ENCODE results near the gene PARD3. TPM values are rescaled to one million over a fixed set of nuclear protein-coding genes. Genes with fewer than 3 reads are reported as not detected.

PARD3 gene
- total and polyA plus RNA-seq, 2 experiments from 2014 or later = 6.3 to 21.2 TPM

DNA sequence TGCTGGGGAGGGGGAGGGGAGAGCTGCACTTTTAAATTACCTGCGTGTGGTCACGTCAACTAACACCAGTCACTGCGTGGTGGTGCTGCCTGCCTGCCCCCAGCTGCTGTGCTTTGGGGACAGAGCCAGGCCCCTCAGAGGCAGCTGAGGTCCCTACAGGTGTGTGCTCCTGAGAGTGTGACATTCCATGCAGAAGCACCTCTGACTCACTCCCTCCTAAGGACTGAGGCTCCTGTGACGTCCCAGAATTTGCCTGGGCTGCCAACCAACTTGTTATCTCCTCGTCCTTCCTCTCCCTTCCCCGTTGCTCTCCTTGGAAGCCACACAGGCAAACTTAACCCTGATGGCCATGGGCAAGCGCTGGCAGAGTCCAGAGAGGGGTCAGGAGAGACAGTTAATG is 563.0 kb downstream of the PARD3 start:
- Histone ChIP-seq H3K27ac (no peak overlapping the region), H3K4me3 (no peak overlapping the region), H3K79me2 (ENCODE audit: insufficient read depth) (no peaks in the 10 kb centered on the region), H2AFZ (no peak overlapping the region), H3K4me2 (ENCODE audit: unreplicated experiment) (no peak overlapping the region), H3K27me3 (replicated peaks; ENCODE audit: insufficient read depth) (no peaks in the 10 kb centered on the region), H3K9me3 (ENCODE audit: low read depth) (no peaks in the 10 kb centered on the region), H3K36me3 (ENCODE audit: low read depth) (no peaks in the 10 kb centered on the region), H3K9ac (no peak overlapping the region), H3K4me1 (ENCODE audit: insufficient read depth) (no peaks in the 10 kb centered on the region), H3K9me2 (ENCODE audit: insufficient read depth) (no peaks in the 10 kb centered on the region), H3F3A (ENCODE audit: insufficient read depth) (no peaks in the 10 kb centered on the region), H4K20me1 (ENCODE audit: insufficient read depth) (no peaks in the 10 kb centered on the region)
- no peak for DNase-seq
- in situ Hi-C loops (cut with MboI) = no loop called here
- TF ChIP-seq EZH2phosphoT487 (IDR thresholded peaks at IDR 0.05; ENCODE audit: insufficient read depth, low read depth) = no peak
- no peak for TF ChIP-seq EZH2 (IDR thresholded peaks at IDR 0.05; ENCODE audit: insufficient read depth, poor library complexity, severe bottlenecking)
- WGBS, 2 experiments (ENCODE audit: low coverage in 1 of 2, low lambda C conversion rate in 2 of 2, missing lambda C conversion rate in 2 of 2) = 69 to 80% methylated on average over 7 of the region's 7 CpGs

DNA sequence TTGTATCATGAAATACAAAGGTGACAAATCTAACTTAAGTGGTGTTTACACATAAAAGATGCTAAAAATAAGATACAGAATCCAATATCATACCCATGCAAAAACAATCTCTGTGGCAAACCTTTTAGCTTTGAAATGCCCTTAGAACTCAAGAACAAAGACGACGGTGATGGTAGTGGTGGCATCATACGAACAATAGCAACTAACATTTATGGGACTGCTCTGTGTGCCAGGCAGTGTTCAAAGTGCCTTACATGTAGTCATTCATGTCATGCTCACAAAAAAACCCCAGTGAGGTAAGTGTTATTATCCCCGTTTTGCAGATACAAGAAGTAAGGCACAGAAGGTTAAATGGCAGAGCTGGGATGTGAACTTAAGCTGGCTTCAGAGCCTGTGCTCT is 563.9 kb downstream of the PARD3 start:
- DNase-seq = no peak
- in situ Hi-C loops (cut with MboI) = no loop called here
- no peak overlapping the region for H3K27ac ChIP-seq
- H3K79me2 ChIP-seq (ENCODE audit: insufficient read depth) = no peaks in the 10 kb centered on the region
- no peak overlapping the region for H2AFZ ChIP-seq
- no peak overlapping the region for H3K4me2 ChIP-seq (ENCODE audit: unreplicated experiment)
- 97 to 100% methylated on average over 4 of the region's 4 CpGs for WGBS, 2 experiments (ENCODE audit: low coverage in 1 of 2, low lambda C conversion rate in 2 of 2, missing lambda C conversion rate in 2 of 2)
- H3K36me3 ChIP-seq (ENCODE audit: low read depth) = no peaks in the 10 kb centered on the region
- TF ChIP-seq EZH2phosphoT487 (IDR thresholded peaks at IDR 0.05; ENCODE audit: insufficient read depth, low read depth) (no peak), EZH2 (IDR thresholded peaks at IDR 0.05; ENCODE audit: insufficient read depth, poor library complexity, severe bottlenecking) (no peak)
- H3K27me3 ChIP-seq (replicated peaks; ENCODE audit: insufficient read depth) = no peaks in the 10 kb centered on the region
- no peaks in the 10 kb centered on the region for H3K4me1 ChIP-seq (ENCODE audit: insufficient read depth)
- no peaks in the 10 kb centered on the region for H3F3A ChIP-seq (ENCODE audit: insufficient read depth)
- no peaks in the 10 kb centered on the region for H4K20me1 ChIP-seq (ENCODE audit: insufficient read depth)
- H3K9ac ChIP-seq = no peak overlapping the region
- H3K9me3 ChIP-seq (ENCODE audit: low read depth) = no peaks in the 10 kb centered on the region
- H3K9me2 ChIP-seq (ENCODE audit: insufficient read depth) = no peaks in the 10 kb centered on the region
- H3K4me3 ChIP-seq = no peak overlapping the region

DNA sequence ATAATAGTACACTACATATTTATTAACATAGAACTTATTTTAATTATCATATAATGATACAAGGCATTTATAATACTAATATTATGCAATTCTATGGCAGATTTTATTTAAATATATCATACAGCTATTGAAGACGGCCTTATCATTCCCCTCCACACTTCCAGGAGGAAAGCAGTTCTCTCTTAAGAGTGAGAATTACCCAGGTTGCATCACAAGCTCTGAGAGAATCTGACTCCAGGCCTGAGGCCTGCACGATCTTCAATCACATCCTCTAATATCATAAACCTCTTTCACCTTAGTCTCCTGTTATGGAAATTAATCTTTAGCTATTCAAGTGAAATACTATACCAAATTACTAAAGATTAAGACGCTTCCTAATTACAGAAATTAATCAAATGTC is 564.4 kb downstream of the PARD3 start:
- Histone ChIP-seq H3K36me3 (ENCODE audit: low read depth) (no peaks in the 10 kb centered on the region), H3K27me3 (replicated peaks; ENCODE audit: insufficient read depth) (no peaks in the 10 kb centered on the region), H3K9me3 (ENCODE audit: low read depth) (no peaks in the 10 kb centered on the region), H3K27ac (no peak overlapping the region), H3K9me2 (ENCODE audit: insufficient read depth) (no peaks in the 10 kb centered on the region), H3K4me3 (no peak overlapping the region), H2AFZ (no peak overlapping the region), H3K9ac (no peak overlapping the region), H4K20me1 (ENCODE audit: insufficient read depth) (no peaks in the 10 kb centered on the region), H3F3A (ENCODE audit: insufficient read depth) (no peaks in the 10 kb centered on the region), H3K4me1 (ENCODE audit: insufficient read depth) (no peaks in the 10 kb centered on the region), H3K79me2 (ENCODE audit: insufficient read depth) (no peaks in the 10 kb centered on the region), H3K4me2 (ENCODE audit: unreplicated experiment) (no peak overlapping the region)
- in situ Hi-C loops (cut with MboI) = no loop called here
- TF ChIP-seq EZH2 (IDR thresholded peaks at IDR 0.05; ENCODE audit: insufficient read depth, poor library complexity, severe bottlenecking) (no peak), EZH2phosphoT487 (IDR thresholded peaks at IDR 0.05; ENCODE audit: insufficient read depth, low read depth) (no peak)
- DNase-seq = no peak
- 94 to 97% methylated on average over 3 of the region's 3 CpGs for WGBS, 2 experiments (ENCODE audit: low coverage in 1 of 2, low lambda C conversion rate in 2 of 2, missing lambda C conversion rate in 2 of 2)

DNA sequence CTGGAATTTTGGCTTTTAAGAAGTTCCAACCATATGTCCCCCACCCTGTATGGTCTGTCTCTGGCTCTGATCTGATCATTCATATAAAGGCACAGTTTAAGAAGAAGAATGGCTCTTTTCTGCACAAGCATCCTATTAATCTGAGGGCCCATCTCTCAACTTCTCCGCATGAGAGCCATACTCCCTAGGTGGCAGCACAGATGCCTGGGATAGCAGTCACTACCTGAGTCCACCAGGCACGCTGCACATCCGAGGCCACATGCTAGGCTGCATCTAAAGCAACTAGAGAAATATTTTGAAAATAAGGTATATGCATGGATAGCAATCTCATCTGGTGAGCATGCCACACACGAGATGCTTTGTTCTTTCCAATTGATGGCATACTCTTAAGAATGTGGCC is 565.5 kb downstream of the PARD3 start:
- Histone ChIP-seq H3K4me3 (no peak overlapping the region), H3K79me2 (ENCODE audit: insufficient read depth) (no peaks in the 10 kb centered on the region), H3K9me3 (ENCODE audit: low read depth) (no peaks in the 10 kb centered on the region), H4K20me1 (ENCODE audit: insufficient read depth) (no peaks in the 10 kb centered on the region), H3K27ac (no peak overlapping the region), H3K4me2 (ENCODE audit: unreplicated experiment) (no peak overlapping the region), H3K27me3 (replicated peaks; ENCODE audit: insufficient read depth) (no peaks in the 10 kb centered on the region), H2AFZ (no peak overlapping the region), H3F3A (ENCODE audit: insufficient read depth) (no peaks in the 10 kb centered on the region), H3K9me2 (ENCODE audit: insufficient read depth) (no peaks in the 10 kb centered on the region), H3K36me3 (ENCODE audit: low read depth) (no peaks in the 10 kb centered on the region), H3K9ac (no peak overlapping the region), H3K4me1 (ENCODE audit: insufficient read depth) (no peaks in the 10 kb centered on the region)
- 93 to 97% methylated on average over 4 of the region's 4 CpGs for WGBS, 2 experiments (ENCODE audit: low coverage in 1 of 2, low lambda C conversion rate in 2 of 2, missing lambda C conversion rate in 2 of 2)
- no peak for DNase-seq
- TF ChIP-seq EZH2phosphoT487 (IDR thresholded peaks at IDR 0.05; ENCODE audit: insufficient read depth, low read depth) = no peak
- TF ChIP-seq EZH2 (IDR thresholded peaks at IDR 0.05; ENCODE audit: insufficient read depth, poor library complexity, severe bottlenecking) = no peak
- in situ Hi-C loops (cut with MboI) = no loop called here

DNA sequence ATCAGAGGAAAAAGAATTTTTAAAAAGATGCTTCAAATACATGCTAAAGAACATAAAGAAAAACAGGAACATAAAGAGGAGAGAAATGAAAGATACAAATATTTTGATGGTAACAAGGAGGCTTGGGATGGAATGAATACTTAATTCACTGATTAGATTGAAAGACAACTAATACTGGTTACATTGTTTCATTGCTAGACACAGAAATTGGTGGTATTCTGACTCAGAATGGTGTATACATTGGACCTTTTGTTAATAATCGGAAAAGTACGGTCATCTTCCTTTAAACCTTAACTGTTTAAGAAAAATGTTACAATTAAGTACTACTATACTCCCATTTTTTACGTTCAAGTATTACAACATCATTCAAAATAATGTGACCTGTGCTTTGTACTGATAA is 567.5 kb downstream of the PARD3 start:
- no peaks in the 10 kb centered on the region for H3K9me3 ChIP-seq (ENCODE audit: low read depth)
- H3K4me3 ChIP-seq = no peak overlapping the region
- no peaks in the 10 kb centered on the region for H3K27me3 ChIP-seq (replicated peaks; ENCODE audit: insufficient read depth)
- H4K20me1 ChIP-seq (ENCODE audit: insufficient read depth) = no peaks in the 10 kb centered on the region
- H3K4me2 ChIP-seq (ENCODE audit: unreplicated experiment) = no peak overlapping the region
- no peak overlapping the region for H3K9ac ChIP-seq
- H3K4me1 ChIP-seq (ENCODE audit: insufficient read depth) = no peaks in the 10 kb centered on the region
- 98 to 99% methylated on average over 3 of the region's 3 CpGs for WGBS, 2 experiments (ENCODE audit: low coverage in 1 of 2, low lambda C conversion rate in 2 of 2, missing lambda C conversion rate in 2 of 2)
- no peaks in the 10 kb centered on the region for H3F3A ChIP-seq (ENCODE audit: insufficient read depth)
- H2AFZ ChIP-seq = no peak overlapping the region
- DNase-seq = no peak
- H3K36me3 ChIP-seq (ENCODE audit: low read depth) = no peaks in the 10 kb centered on the region
- H3K27ac ChIP-seq = no peak overlapping the region
- in situ Hi-C loops (cut with MboI) = no loop called here
- no peaks in the 10 kb centered on the region for H3K9me2 ChIP-seq (ENCODE audit: insufficient read depth)
- no peaks in the 10 kb centered on the region for H3K79me2 ChIP-seq (ENCODE audit: insufficient read depth)
- TF ChIP-seq EZH2phosphoT487 (IDR thresholded peaks at IDR 0.05; ENCODE audit: insufficient read depth, low read depth) = no peak
- no peak for TF ChIP-seq EZH2 (IDR thresholded peaks at IDR 0.05; ENCODE audit: insufficient read depth, poor library complexity, severe bottlenecking)
